Measurements from ENCODE around the gene EFL1.

- TF ChIP-seq CBX5 (IDR thresholded peaks at IDR 0.05; ENCODE audit: low read depth, low read length) (no peak), CEBPB (IDR thresholded peaks at IDR 0.05; ENCODE audit: low read depth, low read length) (no peak), CTBP2 (IDR thresholded peaks at IDR 0.05; ENCODE audit: borderline replicate concordance, insufficient read depth, insufficient read length, low read length) (no peak), SIN3A (conservative IDR thresholded peaks at IDR 0.05 in 1 of 2, IDR thresholded peaks at IDR 0.05 in 1 of 2; ENCODE audit: low read depth in 1 of 2, low read length in 2 of 2) (no peak), RFX5 (IDR thresholded peaks at IDR 0.05; ENCODE audit: borderline replicate concordance, low read depth, low read length) (no peak), POLR2A (IDR thresholded peaks at IDR 0.05; ENCODE audit: control extremely low read depth in 1 of 2, low read depth in 2 of 2, low read length in 2 of 2) (no peak), HDAC2 (IDR thresholded peaks at IDR 0.05; ENCODE audit: borderline replicate concordance in 1 of 2, low read depth in 2 of 2, low read length in 2 of 2) (no peak)
- TF ChIP-seq, protein P1, sequence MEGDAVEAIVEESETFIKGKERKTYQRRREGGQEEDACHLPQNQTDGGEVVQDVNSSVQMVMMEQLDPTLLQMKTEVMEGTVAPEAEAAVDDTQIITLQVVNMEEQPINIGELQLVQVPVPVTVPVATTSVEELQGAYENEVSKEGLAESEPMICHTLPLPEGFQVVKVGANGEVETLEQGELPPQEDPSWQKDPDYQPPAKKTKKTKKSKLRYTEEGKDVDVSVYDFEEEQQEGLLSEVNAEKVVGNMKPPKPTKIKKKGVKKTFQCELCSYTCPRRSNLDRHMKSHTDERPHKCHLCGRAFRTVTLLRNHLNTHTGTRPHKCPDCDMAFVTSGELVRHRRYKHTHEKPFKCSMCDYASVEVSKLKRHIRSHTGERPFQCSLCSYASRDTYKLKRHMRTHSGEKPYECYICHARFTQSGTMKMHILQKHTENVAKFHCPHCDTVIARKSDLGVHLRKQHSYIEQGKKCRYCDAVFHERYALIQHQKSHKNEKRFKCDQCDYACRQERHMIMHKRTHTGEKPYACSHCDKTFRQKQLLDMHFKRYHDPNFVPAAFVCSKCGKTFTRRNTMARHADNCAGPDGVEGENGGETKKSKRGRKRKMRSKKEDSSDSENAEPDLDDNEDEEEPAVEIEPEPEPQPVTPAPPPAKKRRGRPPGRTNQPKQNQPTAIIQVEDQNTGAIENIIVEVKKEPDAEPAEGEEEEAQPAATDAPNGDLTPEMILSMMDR (IDR thresholded peaks at IDR 0.05; ENCODE audit: control extremely low read depth in 1 of 3, insufficient read depth in 1 of 3, low read depth in 1 of 3, low read length in 3 of 3): no peak
These were observed 38.9 kb upstream of the EFL1 start for GRCh38 chr15:82301296-82302016.
